Activated CD4-positive, alpha-beta T cell treated with anti-CD3 and anti-CD28 coated beads, Interleukin-2, amount 10 ng/mL, durations not matched to agents 7 days and 5 days (primary cell): ENCODE results near the gene CCR8. TPM values are rescaled to one million over a fixed set of nuclear protein-coding genes. Genes with fewer than 3 reads are reported as not detected.
A peak's percentile ranks its signal among the peaks of the same experiment; 100 is the strongest.

Experiments
- CTCF ChIA-PET: fragments of 350-600 bp; sonication (Branson Sonifier 250); formaldehyde crosslinking; loops from one replicate; lab custom pipeline; 2021; ENCODE audit warnings: antibody characterized with exemption; lab: Charles Lee
- POLR2A ChIA-PET: fragments of 350-600 bp; sonication (Branson Sonifier 250); formaldehyde crosslinking; loops from one replicate; lab custom pipeline; 2021; ENCODE audit warnings: antibody characterized with exemption; lab: Charles Lee
- DNase-seq: peaks from one replicate; pipeline ENCODE4 v3.0.0-alpha.2; 2020
- H3K27ac Mint-ChIP-seq: one replicate; pipeline ENCODE4 v1.8.0; 2021; ENCODE audit warnings: mild to moderate bottlenecking, moderate library complexity, mixed read lengths
- H3K27me3 Mint-ChIP-seq: one replicate; pipeline ENCODE4 v1.8.0; 2021; ENCODE audit warnings: mixed read lengths
- H3K36me3 Mint-ChIP-seq: one replicate; pipeline ENCODE4 v1.8.0; 2021; ENCODE audit warnings: low read depth, mixed read lengths
- H3K4me1 Mint-ChIP-seq: one replicate; pipeline ENCODE4 v1.8.0; 2021; ENCODE audit warnings: mixed read lengths
- H3K4me3 Mint-ChIP-seq: one replicate; pipeline ENCODE4 v1.8.0; 2021; ENCODE audit warnings: mild to moderate bottlenecking, moderate library complexity, mixed read lengths
- H3K9me3 Mint-ChIP-seq: one replicate; pipeline ENCODE4 v1.8.0; 2021; ENCODE audit warnings: mixed read lengths
- total RNA-seq, 2 experiments: library from RNA; stranded (reverse); gene quantifications; one replicate each; pipeline ENCODE4 v1.2.3, GENCODE V29; 2021

CCR8 gene
- total RNA-seq, 2 experiments from 2014 or later: 0.74 to 1.9 TPM

- POLR2A ChIA-PET: no interaction called here
- no peaks in the 10 kb centered on the region for H3K27me3 Mint-ChIP-seq
- H3K4me3 Mint-ChIP-seq: no peak overlapping the region
- H3K9me3 Mint-ChIP-seq: no peaks in the 10 kb centered on the region
- CTCF ChIA-PET: interaction anchor here (0.6 to 10.0 kb wide), 9 partner anchors 15 to 290 kb away, joined by 3 to 275 read pairs (median 11); partner anchors contain the start of genes CX3CR1, GORASP1, TTC21A and XIRP1
- DNase-seq: no peak
- no peak overlapping the region for H3K27ac Mint-ChIP-seq
- H3K36me3 Mint-ChIP-seq: no peaks in the 10 kb centered on the region
- H3K4me1 Mint-ChIP-seq: peaks cover 51% of the 10 kb centered on the region
Observed at GRCh38 chr3:39290255-39290654, 39.3 kb upstream of the CCR8 start.

GRCh38 chr3:39291903-39292329 is 37.6 kb upstream of the CCR8 start:
- H3K4me1 Mint-ChIP-seq: peaks cover 62% of the 10 kb centered on the region
- peaks cover 2% of the 10 kb centered on the region for H3K9me3 Mint-ChIP-seq
- no peaks in the 10 kb centered on the region for H3K36me3 Mint-ChIP-seq
- CTCF ChIA-PET: interaction anchor here (0.7 to 10.0 kb wide), 44 partner anchors 9 to 243 kb away, joined by 3 to 275 read pairs (median 4); partner anchors contain the start of genes CX3CR1, GORASP1, TTC21A and XIRP1
- peak overlapping the region; percentile 20 for H3K27ac Mint-ChIP-seq
- POLR2A ChIA-PET: interaction anchor here (1.0 kb wide), 1 partner anchor 86 kb away, joined by 5 read pairs; no protein-coding TSS in a partner anchor
- H3K4me3 Mint-ChIP-seq: no peak overlapping the region
- peak; percentile 79 for DNase-seq
- H3K27me3 Mint-ChIP-seq: no peaks in the 10 kb centered on the region

- no peaks in the 10 kb centered on the region for H3K27me3 Mint-ChIP-seq
- H3K36me3 Mint-ChIP-seq: no peaks in the 10 kb centered on the region
- H3K4me1 Mint-ChIP-seq: peaks cover 58% of the 10 kb centered on the region
- POLR2A ChIA-PET: interaction anchor here (1.0 kb wide), 1 partner anchor 85 kb away, joined by 5 read pairs; no protein-coding TSS in a partner anchor
- no peak overlapping the region for H3K27ac Mint-ChIP-seq
- peaks cover 6% of the 10 kb centered on the region for H3K9me3 Mint-ChIP-seq
- no peak overlapping the region for H3K4me3 Mint-ChIP-seq
- CTCF ChIA-PET: interaction anchor here (0.7 to 10.0 kb wide), 16 partner anchors 10 to 209 kb away, joined by 3 to 275 read pairs (median 4); partner anchors contain the start of genes CX3CR1, GORASP1, TTC21A and XIRP1
- no peak for DNase-seq
Observed at GRCh38 chr3:39292961-39293360, 36.5 kb upstream of the CCR8 start.

GRCh38 chr3:39294446-39295183 is 34.9 kb upstream of the CCR8 start:
- Mint-ChIP-seq H3K4me3 (no peak overlapping the region), H3K36me3 (no peaks in the 10 kb centered on the region), H3K27me3 (peaks cover 3% of the 10 kb centered on the region), H3K4me1 (peaks cover 44% of the 10 kb centered on the region), H3K9me3 (peaks cover 18% of the 10 kb centered on the region), H3K27ac (peak overlapping the region; percentile 82)
- POLR2A ChIA-PET: no interaction called here
- CTCF ChIA-PET: interaction anchor here (0.5 to 10.0 kb wide), 5 partner anchors 19 to 135 kb away, joined by 3 to 275 read pairs (median 4); partner anchors contain the start of genes CCR8, CX3CR1 and XIRP1
- peak; percentile 21 for DNase-seq

- POLR2A ChIA-PET: no interaction called here
- Mint-ChIP-seq H3K4me1 (peaks cover 40% of the 10 kb centered on the region), H3K4me3 (no peak overlapping the region), H3K36me3 (peaks cover 3% of the 10 kb centered on the region), H3K27me3 (peaks cover 9% of the 10 kb centered on the region), H3K9me3 (peaks cover 24% of the 10 kb centered on the region), H3K27ac (peak overlapping the region; percentile 82)
- CTCF ChIA-PET: interaction anchor here (1.1 to 10.0 kb wide), 6 partner anchors 20 to 168 kb away, joined by 3 to 275 read pairs (median 4); partner anchors contain the start of genes CCR8, CX3CR1 and XIRP1
- DNase-seq: no peak
Observed at GRCh38 chr3:39295184-39295775, 34.2 kb upstream of the CCR8 start.

- ChIA-PET POLR2A (interaction anchor here (0.6 kb wide), 1 partner anchor 1852 kb away, joined by 4 read pairs; no protein-coding TSS in a partner anchor), CTCF (interaction anchor here (0.7 to 1.3 kb wide), 6 partner anchors 11 to 170 kb away, joined by 3 to 4 read pairs (median 3); no protein-coding TSS in a partner anchor)
- Mint-ChIP-seq H3K9me3 (peaks cover 26% of the 10 kb centered on the region), H3K27ac (no peak overlapping the region), H3K27me3 (peaks cover 19% of the 10 kb centered on the region), H3K4me3 (no peak overlapping the region), H3K36me3 (peaks cover 3% of the 10 kb centered on the region), H3K4me1 (peaks cover 35% of the 10 kb centered on the region)
- DNase-seq: no peak
Observed at GRCh38 chr3:39296197-39297077, 33.1 kb upstream of the CCR8 start.

GRCh38 chr3:39299279-39299678 is 30.2 kb upstream of the CCR8 start:
- ChIA-PET POLR2A (interaction anchor here (0.6 kb wide), 1 partner anchor 20 kb away, joined by 3 read pairs; no protein-coding TSS in a partner anchor), CTCF (interaction anchor here (1.0 to 2.2 kb wide), 2 partner anchors 11 to 19 kb away, joined by 4 to 8 read pairs; no protein-coding TSS in a partner anchor)
- Mint-ChIP-seq H3K27ac (no peak overlapping the region), H3K27me3 (peaks cover 29% of the 10 kb centered on the region), H3K9me3 (peaks cover 33% of the 10 kb centered on the region), H3K4me1 (peaks cover 21% of the 10 kb centered on the region), H3K36me3 (peaks cover 5% of the 10 kb centered on the region), H3K4me3 (no peak overlapping the region)
- no peak for DNase-seq

- no peak overlapping the region for H3K27ac Mint-ChIP-seq
- H3K27me3 Mint-ChIP-seq: peaks cover 40% of the 10 kb centered on the region
- no peak for DNase-seq
- peaks cover 2% of the 10 kb centered on the region for H3K4me1 Mint-ChIP-seq
- no peak overlapping the region for H3K4me3 Mint-ChIP-seq
- POLR2A ChIA-PET: no interaction called here
- CTCF ChIA-PET: interaction anchor here (1.5 to 3.5 kb wide), 3 partner anchors 10 to 112 kb away, joined by 3 to 17 read pairs (median 13); no protein-coding TSS in a partner anchor
- peaks cover 5% of the 10 kb centered on the region for H3K36me3 Mint-ChIP-seq
- H3K9me3 Mint-ChIP-seq: peaks cover 36% of the 10 kb centered on the region
Observed at GRCh38 chr3:39302178-39302577, 27.3 kb upstream of the CCR8 start.

- no peak for DNase-seq
- peaks cover 8% of the 10 kb centered on the region for H3K36me3 Mint-ChIP-seq
- no peak overlapping the region for H3K27ac Mint-ChIP-seq
- peaks cover 3% of the 10 kb centered on the region for H3K4me1 Mint-ChIP-seq
- ChIA-PET POLR2A (no interaction called here), CTCF (no interaction called here)
- H3K4me3 Mint-ChIP-seq: no peak overlapping the region
- peaks cover 23% of the 10 kb centered on the region for H3K9me3 Mint-ChIP-seq
- H3K27me3 Mint-ChIP-seq: peaks cover 19% of the 10 kb centered on the region
Observed at GRCh38 chr3:39313289-39313688, 16.2 kb upstream of the CCR8 start.

GRCh38 chr3:39315420-39315819 is 14.1 kb upstream of the CCR8 start:
- peaks cover 21% of the 10 kb centered on the region for H3K9me3 Mint-ChIP-seq
- DNase-seq: no peak
- POLR2A ChIA-PET: no interaction called here
- CTCF ChIA-PET: interaction anchor here (1.5 kb wide), 1 partner anchor 27 kb away, joined by 4 read pairs; no protein-coding TSS in a partner anchor
- peaks cover 11% of the 10 kb centered on the region for H3K27me3 Mint-ChIP-seq
- no peak overlapping the region for H3K4me3 Mint-ChIP-seq
- H3K27ac Mint-ChIP-seq: no peak overlapping the region
- H3K36me3 Mint-ChIP-seq: peaks cover 8% of the 10 kb centered on the region
- H3K4me1 Mint-ChIP-seq: peaks cover 4% of the 10 kb centered on the region

GRCh38 chr3:39317571-39318169 is 11.8 kb upstream of the CCR8 start:
- H3K9me3 Mint-ChIP-seq: peaks cover 16% of the 10 kb centered on the region
- H3K27ac Mint-ChIP-seq: no peak overlapping the region
- CTCF ChIA-PET: interaction anchor here (1.1 to 1.2 kb wide), 2 partner anchors 26 to 68 kb away, joined by 3 to 4 read pairs; no protein-coding TSS in a partner anchor
- H3K4me3 Mint-ChIP-seq: no peak overlapping the region
- POLR2A ChIA-PET: no interaction called here
- DNase-seq: no peak
- H3K27me3 Mint-ChIP-seq: peaks cover 13% of the 10 kb centered on the region
- peaks cover 10% of the 10 kb centered on the region for H3K36me3 Mint-ChIP-seq
- peaks cover 17% of the 10 kb centered on the region for H3K4me1 Mint-ChIP-seq
